Keratinocyte (primary cell): Measurements from ENCODE around the gene CDC42SE2.

Source experiments
- CTCF ChIP-seq, 3 experiments: IDR thresholded peaks in 1 of 3; conservative IDR thresholded peaks in 1 of 3; optimal IDR thresholded peaks in 1 of 3; 2 replicates in 2 of 3; 3 replicates in 1 of 3; pipeline versions ENCODE3 to v1.5.1; 2011; ENCODE audit warnings: low read length in 3 of 3, mild to moderate bottlenecking in 3 of 3, moderate library complexity in 2 of 3, control low read depth in 1 of 3, inconsistent platforms in 1 of 3; ENCODE audit not compliant: insufficient read depth in 2 of 3; ENCODE audit errors: extremely low read depth in 1 of 3
- EZH2 ChIP-seq: IDR thresholded peaks from one replicate; pipeline ENCODE4 v1.6.1; 2012; ENCODE audit warnings: inconsistent platforms, mild to moderate bottlenecking, low read length, moderate library complexity

DNA sequence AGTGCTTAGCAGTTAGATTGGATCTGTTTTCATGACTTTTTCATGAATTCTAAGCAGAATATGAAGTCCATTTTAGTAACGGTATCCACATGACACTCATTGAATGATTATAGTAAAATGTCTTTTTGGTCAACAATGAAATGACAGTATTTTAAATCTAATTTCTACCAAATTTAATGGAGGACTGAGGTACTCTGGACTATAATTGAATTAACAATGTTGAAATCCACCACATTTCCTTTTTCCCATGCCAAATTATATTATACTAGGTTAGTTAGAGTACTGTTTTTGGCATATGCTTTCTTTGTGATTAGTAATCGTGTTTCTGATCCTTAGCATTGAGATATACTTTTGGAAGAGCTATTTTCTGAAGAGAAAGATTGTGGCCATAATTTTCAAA, 40.6 kb downstream of the CDC42SE2 start:
- TF ChIP-seq CTCF (optimal IDR thresholded peaks at IDR 0.05 in 1 of 3, IDR thresholded peaks at IDR 0.05 in 1 of 3, conservative IDR thresholded peaks at IDR 0.05 in 1 of 3; ENCODE audit: extremely low read depth in 1 of 3, insufficient read depth in 2 of 3, low read length in 3 of 3), result no peak
- TF ChIP-seq EZH2, result no peak
